K562 (cell line): ENCODE measurements around the gene CCDC33. TPM values are rescaled to one million over a fixed set of nuclear protein-coding genes. Genes with fewer than 3 reads are reported as not detected.

Experiments used
- ATAC-seq: fragments of 200-7000 bp; cut with Tn5 transposase; 3 replicates; pipeline ENCODE4 v1.9.1; 2020; ENCODE audit warnings: moderate library complexity
- BruUV-seq: library from RNA; stranded (reverse); fragments of 400-500 nt; replicated peaks from 2 replicates; lab custom pipeline; 2021; lab: Mats Ljungman, UMichigan
- CTCF ChIA-PET: fragments of 300-600 bp; formaldehyde crosslinking; extraction: SDS; loops from one replicate; lab custom pipeline; 2021; ENCODE audit warnings: low intra/inter-chr PET ratio; lab: Yijun Ruan, JAX
- POLR2A ChIA-PET: fragments of 300-600, 350-650 bp; sonication (Branson Sonifier 250); formaldehyde crosslinking; extraction: SDS; loops from one replicate; lab custom pipeline; 2021; ENCODE audit warnings: antibody characterized with exemption, inconsistent platforms; lab: Yijun Ruan, JAX
- DNase-seq, 4 experiments: peaks; one replicate each; pipeline versions ENCODE4 v3.0.0 to v3.0.0-alpha.2; 2011 to 2018; ENCODE audit warnings: low spot score in 3 of 4, mixed read lengths in 3 of 4; ENCODE audit errors: extremely low read depth in 1 of 4
- FAIRE-seq: peaks from 2 replicates; lab custom pipeline; 2011; peaks lifted over from hg19 to GRCh38; lab: Jason Lieb, UNC
- H2AFZ ChIP-seq: 2 replicates; pipeline ENCODE4 v1.6.0; 2011; ENCODE audit warnings: low read depth, low read length, control low read depth, inconsistent platforms
- H3K27ac ChIP-seq: fragments of 200-600 bp; 3 replicates; pipeline ENCODE4 v1.8.0; 2011; ENCODE audit warnings: low read depth, mild to moderate bottlenecking, control low read depth, inconsistent platforms, low read length, moderate library complexity, mixed read lengths; ENCODE audit errors: extremely low read depth
- H3K27me3 ChIP-seq, 2 experiments: fragments of 300-600 bp in 1 of 2; 2 replicates in 1 of 2; 3 replicates in 1 of 2; pipeline versions ENCODE4 v1.6.0 to v1.8.0; 2011; ENCODE audit warnings: inconsistent platforms in 2 of 2, low read length in 2 of 2, mild to moderate bottlenecking in 1 of 2, mixed read lengths in 1 of 2, moderate library complexity in 1 of 2; ENCODE audit not compliant: control insufficient read depth in 2 of 2, insufficient read depth in 2 of 2
- H3K36me3 ChIP-seq: fragments of 300-600 bp; 3 replicates; pipeline ENCODE4 v1.8.0; 2011; ENCODE audit warnings: mild to moderate bottlenecking, low read length, inconsistent platforms; ENCODE audit not compliant: control insufficient read depth, insufficient read depth
- H3K4me1 ChIP-seq, 2 experiments: fragments of 200-600 bp in 1 of 2; replicated peaks in 1 of 2; 2 replicates in 1 of 2; 3 replicates in 1 of 2; pipeline versions ENCODE4 v1.5.1 to v1.8.0; 2011; ENCODE audit warnings: inconsistent platforms in 2 of 2, low read length in 2 of 2, mild to moderate bottlenecking in 1 of 2, mixed read lengths in 1 of 2, moderate library complexity in 1 of 2; ENCODE audit not compliant: control insufficient read depth in 2 of 2, insufficient read depth in 2 of 2
- H3K4me2 ChIP-seq: 2 replicates; pipeline ENCODE4 v1.6.1; 2011; ENCODE audit warnings: low read length, control low read depth, inconsistent platforms, mixed read lengths; ENCODE audit not compliant: insufficient read depth
- H3K4me3 ChIP-seq: fragments of 200-600 bp; sonication (generic), shearing (Covaris generic); 2 replicates; pipeline ENCODE4 v1.5.1; 2016; ENCODE audit warnings: control low read depth, inconsistent platforms
- H3K79me2 ChIP-seq: fragments of 200-600 bp; 3 replicates; pipeline ENCODE4 v1.8.0; 2011; ENCODE audit warnings: low read length, inconsistent platforms; ENCODE audit not compliant: control insufficient read depth, insufficient read depth
- H3K9ac ChIP-seq, 2 experiments: 2 replicates each; pipeline versions ENCODE4 v1.6.0 to v1.6.1; 2011; ENCODE audit warnings: low read depth in 2 of 2, low read length in 2 of 2, control low read depth in 1 of 2, inconsistent platforms in 1 of 2, mild to moderate bottlenecking in 1 of 2, mixed read lengths in 1 of 2; ENCODE audit not compliant: insufficient read depth in 1 of 2
- H3K9me1 ChIP-seq: one replicate; pipeline ENCODE4 v1.6.0; 2011; ENCODE audit warnings: inconsistent platforms, mild to moderate bottlenecking, low read length, moderate library complexity; ENCODE audit not compliant: control insufficient read depth, insufficient read depth
- H3K9me3 ChIP-seq: replicated peaks from 2 replicates; pipeline ENCODE4 v1.5.1; 2011; ENCODE audit warnings: low read depth, low read length, inconsistent platforms; ENCODE audit not compliant: control insufficient read depth, insufficient read depth
- H4K20me1 ChIP-seq: replicated peaks from 2 replicates; pipeline ENCODE4 v1.6.1; 2011; ENCODE audit warnings: low read length, inconsistent platforms, mixed read lengths; ENCODE audit not compliant: control insufficient read depth, insufficient read depth
- ELF1 ChIP-seq: fragments of 200-800 bp; sonication (Bioruptor generic); IDR thresholded peaks from 2 replicates; pipeline ENCODE4 v1.6.1; 2016; ENCODE audit warnings: missing genetic modification characterization, missing compliant biosample characterization
- ELF4 ChIP-seq: fragments of 450-650 bp; formaldehyde crosslinking; IDR thresholded peaks from 2 replicates; pipeline ENCODE4 v1.4.0; 2022; ENCODE audit warnings: missing genetic modification characterization
- ETV1 ChIP-seq: fragments of 450-650 bp; conservative IDR thresholded peaks from 2 replicates; pipeline ENCODE4 v1.6.1; 2016; ENCODE audit warnings: missing genetic modification characterization, control low read depth, low read depth, missing compliant biosample characterization
- JUNB ChIP-seq: fragments of 450-650 bp; formaldehyde crosslinking; conservative IDR thresholded peaks from 2 replicates; pipeline ENCODE4 v1.4.0; 2020; ENCODE audit warnings: mild to moderate bottlenecking
- LARP7 ChIP-seq: fragments of 450-650 bp; IDR thresholded peaks from 2 replicates; pipeline ENCODE4 v1.6.1; 2016
- PHF21A ChIP-seq: fragments of 450-650 bp; IDR thresholded peaks from 2 replicates; pipeline ENCODE4 v1.6.1; 2017; ENCODE audit warnings: low read depth, borderline replicate concordance
- ZBTB40 ChIP-seq, 2 experiments: fragments of 450-650 bp in 1 of 2; sonication (generic) in 1 of 2; formaldehyde crosslinking in 1 of 2; IDR thresholded peaks; 2 replicates each; pipeline versions ENCODE4 v1.7.1 to v1.9.0; 2016 to 2022; ENCODE audit warnings: inconsistent platforms in 1 of 2, mild to moderate bottlenecking in 1 of 2, missing genetic modification reagents in 1 of 2
- ZNF354B ChIP-seq: fragments of 250-450 bp; sonication (Bioruptor Pico); IDR thresholded peaks from 2 replicates; pipeline ENCODE4 v1.4.0; 2020
- ZNF696 ChIP-seq: fragments of 250-450 bp; sonication (Bioruptor Pico); conservative IDR thresholded peaks from 2 replicates; pipeline ENCODE4 v1.4.0; 2020; ENCODE audit warnings: mild to moderate bottlenecking, moderate library complexity
- WGBS: fragments of 100-300 bp; shearing (Covaris generic); methylation state at CpG from one replicate; pipeline ENCODE4 v1.1.6; 2016; ENCODE audit warnings: low coverage, mixed read lengths; ENCODE audit not compliant: insufficient coverage; ENCODE audit errors: missing lambda C conversion rate; 5-methylcytosine and 5-hydroxymethylcytosine counted together
- in situ Hi-C: fragments of 300-500 bp; cut with MboI; formaldehyde crosslinking; loops from 4 replicates; pipeline ENCODE4 v1.15.0; 2018; ENCODE audit warnings: inconsistent platforms, mixed read lengths
- intact Hi-C: fragments of 100-400 bp; cut with micrococcal nuclease; formaldehyde crosslinking; loops from 2 replicates; pipeline ENCODE4 v1.14.2; 2022
- polyA plus RNA-seq, 8 experiments: library from polyadenylated mRNA; depleted of rRNA in 4 of 8; stranded (reverse) in 5 of 8; unstranded in 3 of 8; fragments of >200 nt; fragmentation: Nextera tagmentation in 2 of 8; fragmentation: Illumina TruSeq in 1 of 8; extraction: Ambion mirVana in 2 of 8; extraction: Trizol in 1 of 8; gene quantifications; 2 replicates each; pipeline versions ENCODE4 v1.2.1 to v1.2.3, GENCODE V29; 2011 to 2014; ENCODE audit warnings: inconsistent platforms in 1 of 8, missing spikeins in 1 of 8
- total RNA-seq, 7 experiments: library from RNA; depleted of rRNA in 6 of 7; stranded (reverse); fragments of >200 nt in 6 of 7; fragmentation: Illumina TruSeq in 2 of 7; extraction: Trizol in 2 of 7; gene quantifications; 2 replicates each; pipeline versions ENCODE4 v1.2.1 to v1.2.3, GENCODE V29; 2011 to 2021; ENCODE audit warnings: low replicate concordance in 1 of 7

Gene CCDC33
- total and polyA plus RNA-seq, 9 of the 15 experiments (the other 6 are each of a cell fraction or from before 2014, with no cell fraction given): 0.08 to 1.1 (median 0.15) TPM; not detected in 4

GRCh38 chr15:74231475-74231874, 4.7 kb upstream of the CCDC33 start:
- intact Hi-C loops: no loop called here
- FAIRE-seq: no peak
- TF ChIP-seq PHF21A: no peak
- TF ChIP-seq ELF1 (tag): no peak
- TF ChIP-seq ETV1: no peak
- TF ChIP-seq ZBTB40 (IDR thresholded peaks at IDR 0.05): no peak
- no peak for TF ChIP-seq ZBTB40 (CRISPR knock-in tag; IDR thresholded peaks at IDR 0.05)
- no peak for TF ChIP-seq LARP7
- no peak for TF ChIP-seq ZNF696 (CRISPR knock-in tag)
- no peak for TF ChIP-seq ZNF354B
- no peak for TF ChIP-seq ELF4 (CRISPR knock-in tag)
- no peak for TF ChIP-seq JUNB (CRISPR knock-in tag)

More at GRCh38 chr15:74231475-74231874, 4.7 kb upstream of the CCDC33 start:
- no peaks in the 10 kb centered on the region for H3K9me3 ChIP-seq
- ATAC-seq: no peak
- DNase-seq: no peak
- in situ Hi-C loops: no loop called here
- H2AFZ ChIP-seq: no peak overlapping the region
- BruUV-seq: no TSS peak
- no peak overlapping the region for H3K4me2 ChIP-seq
- ChIA-PET CTCF (no interaction called here), POLR2A (interaction anchor here (0.6 kb wide), 1 partner anchor 274 kb away, joined by 3 read pairs; no protein-coding TSS in a partner anchor)
- H3K9me1 ChIP-seq: no peaks in the 10 kb centered on the region
- no peaks in the 10 kb centered on the region for H3K36me3 ChIP-seq
- WGBS: 0% methylated on average over 10 of the region's 10 CpGs
- H3K27ac ChIP-seq: no peak overlapping the region
- peaks cover 18 to 69% of the 10 kb centered on the region in 2 experiments for H3K27me3 ChIP-seq
- no peaks in the 10 kb centered on the region for H3K79me2 ChIP-seq
- peaks cover 7% of the 10 kb centered on the region for H4K20me1 ChIP-seq
- no peaks in the 10 kb centered on the region for H3K4me1 ChIP-seq
- H3K9ac ChIP-seq: no peak overlapping the region
- H3K4me3 ChIP-seq: no peak overlapping the region
